ENCODE measurements around the gene ALAD. TPM values are rescaled to one million over a fixed set of nuclear protein-coding genes. Genes with fewer than 3 reads are reported as not detected.
A peak's percentile ranks its signal among the peaks of the same experiment; 100 is the strongest.

The ALAD gene
- total RNA-seq, 3 donors from 2014 or later (not counting 1 experiment from before 2014, with no cell fraction given): 30.3 to 38.7 (median 36.4) TPM

GRCh38 chr9:113352006-113352405 is 49.1 kb downstream of the ALAD start:
- Histone ChIP-seq H3K4me3 (ENCODE audit: low read length) (no peak overlapping the region), H3K36me3 (ENCODE audit: control insufficient read depth, insufficient read depth, low read length) (no peaks in the 10 kb centered on the region), H3K27me3 (ENCODE audit: control insufficient read depth, insufficient read depth, low read length) (peaks cover 3% of the 10 kb centered on the region), H3K4me1 (ENCODE audit: control insufficient read depth, insufficient read depth, low read length) (peaks cover 32% of the 10 kb centered on the region), H3K27ac (ENCODE audit: low read length) (no peak overlapping the region), H3K9me3 (ENCODE audit: control insufficient read depth, insufficient read depth, low read length) (no peaks in the 10 kb centered on the region)
- no peak overlapping the region for H3K4me3 Mint-ChIP-seq
- WGBS (ENCODE audit: insufficient coverage): 94% methylated on average over 6 of the region's 6 CpGs
- H3K9me3 Mint-ChIP-seq: no peaks in the 10 kb centered on the region
- ATAC-seq (no peak), DNase-seq (no peak)
- peaks cover 28 to 29% of the 10 kb centered on the region in 2 donors for H3K4me1 Mint-ChIP-seq
- H3K27ac Mint-ChIP-seq: peak overlapping the region in 1 of 2 donors; percentile 3
- TF ChIP-seq, protein P1, sequence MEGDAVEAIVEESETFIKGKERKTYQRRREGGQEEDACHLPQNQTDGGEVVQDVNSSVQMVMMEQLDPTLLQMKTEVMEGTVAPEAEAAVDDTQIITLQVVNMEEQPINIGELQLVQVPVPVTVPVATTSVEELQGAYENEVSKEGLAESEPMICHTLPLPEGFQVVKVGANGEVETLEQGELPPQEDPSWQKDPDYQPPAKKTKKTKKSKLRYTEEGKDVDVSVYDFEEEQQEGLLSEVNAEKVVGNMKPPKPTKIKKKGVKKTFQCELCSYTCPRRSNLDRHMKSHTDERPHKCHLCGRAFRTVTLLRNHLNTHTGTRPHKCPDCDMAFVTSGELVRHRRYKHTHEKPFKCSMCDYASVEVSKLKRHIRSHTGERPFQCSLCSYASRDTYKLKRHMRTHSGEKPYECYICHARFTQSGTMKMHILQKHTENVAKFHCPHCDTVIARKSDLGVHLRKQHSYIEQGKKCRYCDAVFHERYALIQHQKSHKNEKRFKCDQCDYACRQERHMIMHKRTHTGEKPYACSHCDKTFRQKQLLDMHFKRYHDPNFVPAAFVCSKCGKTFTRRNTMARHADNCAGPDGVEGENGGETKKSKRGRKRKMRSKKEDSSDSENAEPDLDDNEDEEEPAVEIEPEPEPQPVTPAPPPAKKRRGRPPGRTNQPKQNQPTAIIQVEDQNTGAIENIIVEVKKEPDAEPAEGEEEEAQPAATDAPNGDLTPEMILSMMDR (IDR thresholded peaks at IDR 0.05): no peak
- no peaks in the 10 kb centered on the region for H3K36me3 Mint-ChIP-seq
- H3K27me3 Mint-ChIP-seq (ENCODE audit: low read depth in 2 of 2): no peaks in the 10 kb centered on the region
- intact Hi-C loops (cut with micrococcal nuclease): no loop called here

GRCh38 chr9:113350937-113351336 is 50.1 kb downstream of the ALAD start:
- Mint-ChIP-seq H3K4me1 (peaks cover 28 to 29% of the 10 kb centered on the region in 2 donors), H3K27ac (peak overlapping the region; percentile 82), H3K36me3 (no peaks in the 10 kb centered on the region), H3K27me3 (ENCODE audit: low read depth in 2 of 2) (no peaks in the 10 kb centered on the region), H3K4me3 (peak overlapping the region; percentile 89), H3K9me3 (no peaks in the 10 kb centered on the region)
- H3K9me3 ChIP-seq (ENCODE audit: control insufficient read depth, insufficient read depth, low read length): no peaks in the 10 kb centered on the region
- H3K4me1 ChIP-seq (ENCODE audit: control insufficient read depth, insufficient read depth, low read length): peaks cover 32% of the 10 kb centered on the region
- H3K36me3 ChIP-seq (ENCODE audit: control insufficient read depth, insufficient read depth, low read length): no peaks in the 10 kb centered on the region
- ATAC-seq (peak; percentile 35 to 57 (median 41)), DNase-seq (peak; percentile 26 to 48)
- peaks cover 3% of the 10 kb centered on the region for H3K27me3 ChIP-seq (ENCODE audit: control insufficient read depth, insufficient read depth, low read length)
- intact Hi-C loops (cut with micrococcal nuclease): no loop called here
- H3K27ac ChIP-seq (ENCODE audit: low read length): no peak overlapping the region
- TF ChIP-seq, protein P1 (IDR thresholded peaks at IDR 0.05): no peak
- WGBS (ENCODE audit: insufficient coverage): 11% methylated on average over 5 of the region's 6 CpGs
- no peak overlapping the region for H3K4me3 ChIP-seq (ENCODE audit: low read length)

DNA sequence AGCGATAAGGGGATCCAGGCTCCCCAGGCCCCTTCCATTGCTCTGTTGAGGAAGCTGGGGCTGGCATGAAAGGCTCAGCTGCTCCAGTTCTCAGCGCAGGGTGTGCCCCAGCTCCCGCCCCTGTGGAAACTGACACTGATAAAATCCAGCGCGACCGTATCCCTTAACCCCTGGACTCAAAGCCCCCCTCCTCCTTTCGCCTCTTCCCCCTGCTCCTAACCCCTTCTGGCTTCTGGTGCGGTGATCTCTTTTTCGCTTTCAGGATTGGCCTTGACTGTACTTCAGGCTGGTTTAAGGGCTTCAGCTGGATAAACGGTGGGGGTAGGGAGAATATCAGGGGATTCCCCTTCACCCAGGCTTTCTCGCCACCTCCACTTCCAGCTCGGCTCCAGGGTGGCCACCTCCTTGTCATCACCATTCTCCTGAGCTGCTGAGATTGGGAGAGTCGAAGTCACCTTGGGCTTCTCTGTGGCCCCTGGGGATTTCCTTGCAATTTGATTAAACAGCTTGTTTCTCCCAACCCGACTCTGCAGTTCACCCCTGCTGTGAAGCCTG is 50.9 kb downstream of the ALAD start:
- WGBS (ENCODE audit: insufficient coverage): 9% methylated on average over 12 of the region's 14 CpGs
- Mint-ChIP-seq H3K27ac (peak overlapping the region; percentile 82), H3K27me3 (ENCODE audit: low read depth in 2 of 2) (no peaks in the 10 kb centered on the region), H3K36me3 (no peaks in the 10 kb centered on the region), H3K4me1 (peaks cover 28 to 29% of the 10 kb centered on the region in 2 donors), H3K4me3 (peak overlapping the region; percentile 89), H3K9me3 (no peaks in the 10 kb centered on the region)
- Histone ChIP-seq H3K27me3 (ENCODE audit: control insufficient read depth, insufficient read depth, low read length) (peaks cover 3% of the 10 kb centered on the region), H3K36me3 (ENCODE audit: control insufficient read depth, insufficient read depth, low read length) (no peaks in the 10 kb centered on the region), H3K4me3 (ENCODE audit: low read length) (peak overlapping the region; percentile 39), H3K4me1 (ENCODE audit: control insufficient read depth, insufficient read depth, low read length) (peaks cover 32% of the 10 kb centered on the region), H3K27ac (ENCODE audit: low read length) (no peak overlapping the region), H3K9me3 (ENCODE audit: control insufficient read depth, insufficient read depth, low read length) (no peaks in the 10 kb centered on the region)
- peak in 2 of 3 donors; percentile 34 to 49 for ATAC-seq
- peak; percentile 22 to 26 for DNase-seq
- TF ChIP-seq, protein P1 (IDR thresholded peaks at IDR 0.05): no peak
- intact Hi-C loops (cut with micrococcal nuclease): no loop called here

Measured in natural killer cell (primary cell).